SU-DHL-6 (cell line): Measurements from ENCODE around the gene MYT1.
"Not testable (repeated sequence)": the region's sequence is repeated elsewhere in the genome, so short reads cannot be mapped to it uniquely, and the experiment has no call there.

ENCODE experiments used
- H2AFZ ChIP-seq: fragments of 200-600 bp; sonication (generic); 2 replicates; pipeline ENCODE4 v1.6.1; 2014; ENCODE audit warnings: low read depth, mild to moderate bottlenecking, moderate library complexity, mixed read lengths, antibody characterized with exemption, low read length; ENCODE audit not compliant: severe bottlenecking
- H3F3A ChIP-seq: fragments of 200-600 bp; shearing (Covaris generic); 2 replicates; pipeline ENCODE4 v1.6.0; 2016; ENCODE audit warnings: antibody characterized with exemption, mild to moderate bottlenecking; ENCODE audit not compliant: insufficient read depth
- H3K27ac ChIP-seq: fragments of 200-600 bp; sonication (generic); 2 replicates; pipeline ENCODE4 v1.5.1; 2016; ENCODE audit warnings: low read depth, mild to moderate bottlenecking, low read length, moderate library complexity, mixed read lengths
- H3K27me3 ChIP-seq: fragments of 200-600 bp; sonication (generic), shearing (Covaris generic); 2 replicates; pipeline ENCODE4 v1.6.0; 2014; ENCODE audit warnings: mild to moderate bottlenecking, low read length
- H3K36me3 ChIP-seq: fragments of 200-600 bp; sonication (generic); 2 replicates; pipeline ENCODE4 v1.6.1; 2014; ENCODE audit warnings: mild to moderate bottlenecking, low read length, mixed read lengths
- H3K4me2 ChIP-seq: fragments of 300-600, 200-600 bp; shearing (Covaris generic), sonication (generic); 2 replicates; pipeline ENCODE4 v1.6.0; 2014; ENCODE audit warnings: low read length, low read depth, mild to moderate bottlenecking; ENCODE audit not compliant: poor library complexity, severe bottlenecking
- H3K4me3 ChIP-seq: fragments of 200-600 bp; sonication (generic); 2 replicates; pipeline ENCODE4 v1.5.1; 2014; ENCODE audit warnings: antibody characterized with exemption, low read length, mild to moderate bottlenecking, mixed read lengths; ENCODE audit not compliant: insufficient read depth, poor library complexity, severe bottlenecking
- H3K79me2 ChIP-seq: fragments of 200-600 bp; sonication (generic); 2 replicates; pipeline ENCODE4 v1.6.1; 2014; ENCODE audit warnings: mild to moderate bottlenecking, low read length, moderate library complexity; ENCODE audit not compliant: insufficient read depth
- H3K9ac ChIP-seq: fragments of 200-600 bp; sonication (generic); 2 replicates; pipeline ENCODE4 v1.7.0; 2014; ENCODE audit warnings: mild to moderate bottlenecking, low read length
- H3K9me2 ChIP-seq: fragments of 200-600 bp; sonication (generic); replicated peaks from 2 replicates; pipeline ENCODE4 v1.6.1; 2014; ENCODE audit warnings: low read length; ENCODE audit not compliant: insufficient read depth
- H3K9me3 ChIP-seq: fragments of 200-600 bp; sonication (generic); 2 replicates; pipeline ENCODE4 v1.6.1; 2014; ENCODE audit warnings: low read length, mixed read lengths; ENCODE audit not compliant: insufficient read depth
- H4K20me1 ChIP-seq: fragments of 200-600 bp; sonication (generic); 2 replicates; pipeline ENCODE4 v1.6.1; 2014; ENCODE audit warnings: low read depth, mild to moderate bottlenecking, antibody characterized with exemption, low read length, moderate library complexity, mixed read lengths
- CTCF ChIP-seq: fragments of 200-600 bp; sonication (generic); IDR thresholded peaks from one replicate; pipeline ENCODE4 v1.5.1; 2017; ENCODE audit warnings: antibody characterized with exemption, mild to moderate bottlenecking, low read length, moderate library complexity; ENCODE audit not compliant: insufficient read depth, poor library complexity, severe bottlenecking
- EZH2phosphoT487 ChIP-seq: fragments of 200-600 bp; sonication (generic), shearing (Covaris generic); conservative IDR thresholded peaks from 2 replicates; pipeline ENCODE4 v1.6.1; 2018; ENCODE audit warnings: mild to moderate bottlenecking, antibody characterized with exemption, low read length, moderate library complexity, mixed read lengths

MYT1 gene

GRCh38 chr20:64133951-64134407 is 30.3 kb upstream of the MYT1 start:
- no peaks in the 10 kb centered on the region for H3K36me3 ChIP-seq
- no peaks in the 10 kb centered on the region for H3F3A ChIP-seq
- peak; percentile 23 for TF ChIP-seq CTCF
- no peak for TF ChIP-seq EZH2phosphoT487
- no peaks in the 10 kb centered on the region for H3K9me3 ChIP-seq
- no peak overlapping the region for H3K27ac ChIP-seq
- H3K79me2 ChIP-seq = no peaks in the 10 kb centered on the region
- no peaks in the 10 kb centered on the region for H3K27me3 ChIP-seq
- no peak overlapping the region for H3K9ac ChIP-seq
- H3K4me3 ChIP-seq = no peak overlapping the region
- H3K4me2 ChIP-seq = no peak overlapping the region
- H4K20me1 ChIP-seq = no peaks in the 10 kb centered on the region
- no peaks in the 10 kb centered on the region for H3K9me2 ChIP-seq
- H2AFZ ChIP-seq = no peak overlapping the region

GRCh38 chr20:64134744-64135143 is 29.5 kb upstream of the MYT1 start:
- H3K79me2 ChIP-seq, H2AFZ ChIP-seq, H3F3A ChIP-seq, H3K27me3 ChIP-seq, H3K9me3 ChIP-seq, H4K20me1 ChIP-seq, H3K27ac ChIP-seq, H3K4me2 ChIP-seq, H3K4me3 ChIP-seq, H3K9me2 ChIP-seq, H3K9ac ChIP-seq, H3K36me3 ChIP-seq: not testable (repeated sequence)

GRCh38 chr20:64136004-64136710 is 28.1 kb upstream of the MYT1 start:
- H3K79me2 ChIP-seq = no peaks in the 10 kb centered on the region
- TF ChIP-seq EZH2phosphoT487 = no peak
- TF ChIP-seq CTCF = no peak
- H3K9me3 ChIP-seq = no peaks in the 10 kb centered on the region
- H2AFZ ChIP-seq = no peak overlapping the region
- no peaks in the 10 kb centered on the region for H3K9me2 ChIP-seq
- no peak overlapping the region for H3K27ac ChIP-seq
- no peak overlapping the region for H3K4me2 ChIP-seq
- H3K27me3 ChIP-seq = no peaks in the 10 kb centered on the region
- no peaks in the 10 kb centered on the region for H3K36me3 ChIP-seq
- no peaks in the 10 kb centered on the region for H4K20me1 ChIP-seq
- H3K9ac ChIP-seq = no peak overlapping the region
- H3F3A ChIP-seq = no peaks in the 10 kb centered on the region
- H3K4me3 ChIP-seq = no peak overlapping the region

- TF ChIP-seq EZH2phosphoT487 (no peak), CTCF (no peak)
- Histone ChIP-seq H3K9me2 (no peaks in the 10 kb centered on the region), H3K27me3 (no peaks in the 10 kb centered on the region), H2AFZ (no peak overlapping the region), H3K79me2 (no peaks in the 10 kb centered on the region), H3K36me3 (no peaks in the 10 kb centered on the region), H4K20me1 (no peaks in the 10 kb centered on the region), H3K27ac (no peak overlapping the region), H3K4me3 (no peak overlapping the region), H3K4me2 (no peak overlapping the region), H3K9me3 (no peaks in the 10 kb centered on the region), H3F3A (no peaks in the 10 kb centered on the region), H3K9ac (no peak overlapping the region)
Observed at GRCh38 chr20:64137598-64138031, 26.6 kb upstream of the MYT1 start.
